NCI-H510A (cell line): ENCODE data around the gene MRPS16.
"Not testable (repeated sequence)": the region's sequence is repeated elsewhere in the genome, so short reads cannot be mapped to it uniquely, and the experiment has no call there.

Experiments
- DNase-seq: peaks from one replicate; lab custom pipeline; 2025; lab: John Stamatoyannopoulos, UW

The MRPS16 gene

GRCh38 chr10:73252445-73253224 is at the start of gene MRPS16:
TSS of gene MRPS16 (minus strand) at chr10:73252644. CDS start at chr10:73252482, 162 bp downstream.
- DNase-seq, result peak; percentile 96

GRCh38 chr10:73296946-73297345 is 44.5 kb upstream of the MRPS16 start:
- no peak for DNase-seq

- no peak for DNase-seq
Measured at GRCh38 chr10:73293461-73293860, 41.0 kb upstream of the MRPS16 start.

GRCh38 chr10:73289958-73290357 is 37.5 kb upstream of the MRPS16 start:
- no peak for DNase-seq

- no peak for DNase-seq
Measured at GRCh38 chr10:73287441-73287840, 35.0 kb upstream of the MRPS16 start.

- DNase-seq, result no peak
Measured at GRCh38 chr10:73281097-73281496, 28.7 kb upstream of the MRPS16 start.

GRCh38 chr10:73264423-73264822 is 12.0 kb upstream of the MRPS16 start:
- DNase-seq, result no peak

- DNase-seq, result no peak
Measured at GRCh38 chr10:73263693-73264347, 11.4 kb upstream of the MRPS16 start.

- no peak for DNase-seq
Measured at GRCh38 chr10:73262880-73263555, 10.6 kb upstream of the MRPS16 start.

- no peak for DNase-seq
Measured at GRCh38 chr10:73262105-73262730, 9.8 kb upstream of the MRPS16 start.

- DNase-seq, result no peak
Measured at GRCh38 chr10:73261362-73261995, 9.0 kb upstream of the MRPS16 start.

GRCh38 chr10:73258612-73259011 is 6.2 kb upstream of the MRPS16 start:
- DNase-seq, result not testable (repeated sequence)

GRCh38 chr10:73253225-73253555 is 746 bp upstream of the MRPS16 start:
- no peak for DNase-seq

GRCh38 chr10:73251683-73252444 is 580 bp downstream of the MRPS16 start:
- no peak for DNase-seq

- no peak for DNase-seq
Measured at GRCh38 chr10:73248259-73248724, 4.2 kb downstream of the MRPS16 start.

- DNase-seq, result no peak
Measured at GRCh38 chr10:73247509-73248258, 4.8 kb downstream of the MRPS16 start.

- peak; percentile 91 for DNase-seq
Measured at GRCh38 chr10:73246646-73247508, 5.6 kb downstream of the MRPS16 start, which contains the start of gene DNAJC9. TSS of gene DNAJC9 (minus strand) at chr10:73247255. CDS start at chr10:73247189, 66 bp downstream.

- DNase-seq, result no peak
Measured at GRCh38 chr10:73246322-73246645, 6.2 kb downstream of the MRPS16 start.

- no peak for DNase-seq
Measured at GRCh38 chr10:73244866-73245477, 7.5 kb downstream of the MRPS16 start.
